ENCODE measurements around the gene KCNH2. TPM values are rescaled to one million over a fixed set of nuclear protein-coding genes. Genes with fewer than 3 reads are reported as not detected.

KCNH2 gene
- total RNA-seq, 2 donors from 2014 or later = 1.1 to 1.9 TPM

DNA sequence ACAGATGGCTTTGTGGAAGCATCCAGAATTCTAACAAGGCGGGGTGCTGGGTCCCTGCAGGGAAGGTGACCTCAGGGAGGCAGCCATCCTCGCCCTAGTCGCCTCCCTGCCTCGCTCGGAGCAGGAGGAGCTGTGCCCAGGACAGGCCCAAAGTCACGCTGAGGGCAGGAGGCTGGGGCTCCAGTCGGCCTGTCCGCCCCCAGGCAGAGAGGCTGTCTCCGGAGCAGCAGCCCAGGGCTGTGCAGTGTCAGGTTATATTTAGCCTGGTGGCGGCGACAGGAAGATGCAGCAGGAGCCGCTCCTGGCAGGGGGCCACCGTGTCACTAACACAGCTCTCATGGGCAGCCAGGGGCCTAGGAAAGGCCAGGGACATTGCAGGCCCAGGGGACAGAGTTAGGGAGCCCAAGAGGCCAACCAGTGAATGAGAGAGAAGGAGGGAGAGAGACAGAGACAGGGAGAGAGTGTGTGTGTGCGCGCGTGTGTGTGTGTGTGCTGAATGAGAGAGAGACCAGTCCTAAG lies 13.5 kb downstream of the KCNH2 start:
- H3K4me3 Mint-ChIP-seq = no peak overlapping the region

DNA sequence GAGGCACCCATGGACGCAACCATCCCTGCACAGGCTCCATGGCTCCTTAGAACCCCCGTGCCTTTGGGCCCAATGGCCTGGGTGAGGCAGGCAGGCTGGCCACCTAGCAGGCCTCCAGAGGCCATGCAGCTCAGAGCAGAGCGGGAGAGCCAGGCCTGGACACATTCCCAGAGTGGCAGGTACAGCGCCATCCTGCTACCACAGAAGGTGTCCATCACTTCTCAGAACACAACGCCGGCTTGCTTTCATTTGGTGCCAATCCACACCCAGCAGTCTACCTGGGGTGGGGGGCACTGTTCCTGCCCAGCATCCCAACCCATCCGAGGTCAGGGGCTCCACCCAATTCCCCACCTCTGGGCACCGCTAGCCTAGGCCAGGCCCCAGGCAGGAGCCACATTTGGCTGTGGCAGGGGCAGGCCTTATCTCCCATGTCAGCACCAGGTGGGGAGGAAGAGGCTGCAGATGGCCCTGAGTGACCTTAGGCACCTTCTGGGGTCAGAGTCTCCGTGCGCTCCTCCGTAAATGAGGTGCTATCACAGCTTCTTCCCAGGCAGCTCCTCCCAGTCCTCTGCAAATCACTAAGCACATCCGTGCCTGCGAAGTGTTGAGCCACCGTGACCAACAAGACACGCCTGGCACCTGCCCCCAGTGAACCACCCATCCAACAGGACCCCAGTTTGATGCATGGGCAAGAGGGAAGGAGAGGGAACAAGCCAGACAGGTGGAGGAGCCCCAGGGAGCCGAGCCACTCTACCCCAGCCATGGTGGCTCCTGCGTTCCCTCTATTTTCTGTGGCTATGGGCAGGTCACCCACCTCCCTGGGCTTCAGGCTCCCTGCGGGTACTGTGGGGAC lies 14.2 kb downstream of the KCNH2 start:
- H3K4me1 ChIP-seq (ENCODE audit: control insufficient read depth, insufficient read depth, low read length) = no peaks in the 10 kb centered on the region
- TF ChIP-seq, protein P1, sequence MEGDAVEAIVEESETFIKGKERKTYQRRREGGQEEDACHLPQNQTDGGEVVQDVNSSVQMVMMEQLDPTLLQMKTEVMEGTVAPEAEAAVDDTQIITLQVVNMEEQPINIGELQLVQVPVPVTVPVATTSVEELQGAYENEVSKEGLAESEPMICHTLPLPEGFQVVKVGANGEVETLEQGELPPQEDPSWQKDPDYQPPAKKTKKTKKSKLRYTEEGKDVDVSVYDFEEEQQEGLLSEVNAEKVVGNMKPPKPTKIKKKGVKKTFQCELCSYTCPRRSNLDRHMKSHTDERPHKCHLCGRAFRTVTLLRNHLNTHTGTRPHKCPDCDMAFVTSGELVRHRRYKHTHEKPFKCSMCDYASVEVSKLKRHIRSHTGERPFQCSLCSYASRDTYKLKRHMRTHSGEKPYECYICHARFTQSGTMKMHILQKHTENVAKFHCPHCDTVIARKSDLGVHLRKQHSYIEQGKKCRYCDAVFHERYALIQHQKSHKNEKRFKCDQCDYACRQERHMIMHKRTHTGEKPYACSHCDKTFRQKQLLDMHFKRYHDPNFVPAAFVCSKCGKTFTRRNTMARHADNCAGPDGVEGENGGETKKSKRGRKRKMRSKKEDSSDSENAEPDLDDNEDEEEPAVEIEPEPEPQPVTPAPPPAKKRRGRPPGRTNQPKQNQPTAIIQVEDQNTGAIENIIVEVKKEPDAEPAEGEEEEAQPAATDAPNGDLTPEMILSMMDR (conservative IDR thresholded peaks at IDR 0.05) = no peak
- Mint-ChIP-seq H3K27me3 (ENCODE audit: insufficient read depth) (peaks cover 45% of the 10 kb centered on the region), H3K4me1 (no peaks in the 10 kb centered on the region), H3K9me3 (no peaks in the 10 kb centered on the region), H3K27ac (no peak overlapping the region), H3K4me3 (no peak overlapping the region), H3K36me3 (ENCODE audit: low read depth) (no peaks in the 10 kb centered on the region)
- H3K27ac ChIP-seq (ENCODE audit: low read depth, low read length) = no peak overlapping the region
- H3K27me3 ChIP-seq (ENCODE audit: control insufficient read depth, insufficient read depth, low read length, poor library complexity, severe bottlenecking) = peaks cover 3% of the 10 kb centered on the region
- 85 to 89% methylated on average over 12 to 18 of the region's 18 CpGs for WGBS, 2 experiments (ENCODE audit: insufficient coverage in 1 of 2, insufficient read length in 1 of 2)
- H3K9ac ChIP-seq (ENCODE audit: extremely low read depth, low read length, poor library complexity, severe bottlenecking) = no peak overlapping the region
- H3K36me3 ChIP-seq (ENCODE audit: control insufficient read depth, insufficient read depth, low read length) = no peaks in the 10 kb centered on the region
- DNase-seq = no peak
- no peak overlapping the region for H3K4me3 ChIP-seq (ENCODE audit: low read length)
- H3K9me3 ChIP-seq (ENCODE audit: control insufficient read depth, low read length) = no peaks in the 10 kb centered on the region

More for the DNA sequence above, 13.5 kb downstream of the KCNH2 start:
- H3K4me1 ChIP-seq (ENCODE audit: control insufficient read depth, insufficient read depth, low read length) = peaks cover 3% of the 10 kb centered on the region
- no peaks in the 10 kb centered on the region for H3K9me3 ChIP-seq (ENCODE audit: control insufficient read depth, low read length)
- H3K36me3 Mint-ChIP-seq (ENCODE audit: low read depth) = no peaks in the 10 kb centered on the region
- DNase-seq = peak; percentile 82
- H3K4me3 ChIP-seq (ENCODE audit: low read length) = no peak overlapping the region
- WGBS, 2 experiments (ENCODE audit: insufficient coverage in 1 of 2, insufficient read length in 1 of 2) = 66 to 79% methylated on average over 9 to 16 of the region's 16 CpGs
- TF ChIP-seq, protein P1 (conservative IDR thresholded peaks at IDR 0.05) = peak; percentile 47
- H3K9me3 Mint-ChIP-seq = no peaks in the 10 kb centered on the region
- no peak overlapping the region for H3K27ac ChIP-seq (ENCODE audit: low read depth, low read length)
- no peaks in the 10 kb centered on the region for H3K36me3 ChIP-seq (ENCODE audit: control insufficient read depth, insufficient read depth, low read length)
- peaks cover 44% of the 10 kb centered on the region for H3K27me3 Mint-ChIP-seq (ENCODE audit: insufficient read depth)
- no peak overlapping the region for H3K9ac ChIP-seq (ENCODE audit: extremely low read depth, low read length, poor library complexity, severe bottlenecking)
- no peak overlapping the region for H3K27ac Mint-ChIP-seq
- peaks cover 4% of the 10 kb centered on the region for H3K4me1 Mint-ChIP-seq
- peaks cover 4% of the 10 kb centered on the region for H3K27me3 ChIP-seq (ENCODE audit: control insufficient read depth, insufficient read depth, low read length, poor library complexity, severe bottlenecking)

DNA sequence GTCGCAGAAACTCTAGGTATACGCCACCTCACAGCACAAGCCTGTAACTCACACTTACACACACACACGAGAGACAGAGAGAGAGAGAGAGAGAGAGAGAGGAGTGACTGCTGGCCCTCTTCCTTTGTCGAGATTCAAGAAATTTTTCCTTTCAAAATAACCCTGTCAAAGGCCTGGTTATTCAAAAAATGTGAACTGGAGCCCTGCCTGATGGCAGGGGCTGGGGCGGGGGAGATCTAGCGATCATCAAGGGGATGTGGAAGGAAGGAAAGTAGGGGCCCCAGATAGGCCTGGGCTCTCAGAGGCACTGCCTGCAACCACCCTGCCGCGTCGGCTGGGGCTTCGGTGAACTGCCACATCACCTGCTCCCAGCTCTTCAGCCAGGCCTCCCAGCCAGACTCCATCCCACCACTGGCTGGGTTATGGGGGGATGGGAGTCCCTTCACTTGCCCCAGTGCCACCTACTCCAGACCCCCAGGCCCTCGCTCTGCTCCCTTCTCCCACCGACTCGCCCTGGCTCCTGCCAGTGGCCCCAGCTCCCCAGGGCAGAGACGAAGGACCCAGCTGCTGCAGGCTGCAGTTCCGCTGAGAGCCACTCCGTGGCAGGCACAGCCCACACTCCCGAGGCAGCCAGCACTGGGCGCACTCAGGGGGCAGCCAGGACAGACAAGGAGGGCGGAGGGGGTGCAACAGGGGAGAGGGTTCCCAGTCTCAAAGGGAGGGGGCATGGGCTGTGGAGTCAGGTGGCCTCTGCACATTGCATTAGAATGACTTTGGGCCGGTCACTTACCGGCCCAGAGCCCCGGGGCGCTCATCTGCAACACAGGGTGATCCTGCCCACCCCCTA lies 15.3 kb downstream of the KCNH2 start:
- H3K27ac ChIP-seq (ENCODE audit: low read depth, low read length) = peak overlapping the region; percentile 55
- H3K36me3 ChIP-seq (ENCODE audit: control insufficient read depth, insufficient read depth, low read length) = no peaks in the 10 kb centered on the region
- no peak overlapping the region for H3K4me3 ChIP-seq (ENCODE audit: low read length)
- H3K9me3 Mint-ChIP-seq = no peaks in the 10 kb centered on the region
- H3K36me3 Mint-ChIP-seq (ENCODE audit: low read depth) = no peaks in the 10 kb centered on the region
- DNase-seq = peak; percentile 90
- H3K9me3 ChIP-seq (ENCODE audit: control insufficient read depth, low read length) = no peaks in the 10 kb centered on the region
- H3K9ac ChIP-seq (ENCODE audit: extremely low read depth, low read length, poor library complexity, severe bottlenecking) = no peak overlapping the region
- H3K27me3 Mint-ChIP-seq (ENCODE audit: insufficient read depth) = peaks cover 50% of the 10 kb centered on the region
- no peaks in the 10 kb centered on the region for H3K27me3 ChIP-seq (ENCODE audit: control insufficient read depth, insufficient read depth, low read length, poor library complexity, severe bottlenecking)
- H3K4me1 ChIP-seq (ENCODE audit: control insufficient read depth, insufficient read depth, low read length) = no peaks in the 10 kb centered on the region
- H3K4me3 Mint-ChIP-seq = no peak overlapping the region
- no peaks in the 10 kb centered on the region for H3K4me1 Mint-ChIP-seq
- no peak overlapping the region for H3K27ac Mint-ChIP-seq
- TF ChIP-seq, protein P1 (conservative IDR thresholded peaks at IDR 0.05) = peak; percentile 92
- 52 to 60% methylated on average over 8 to 20 of the region's 23 CpGs for WGBS, 2 experiments (ENCODE audit: insufficient coverage in 1 of 2, insufficient read length in 1 of 2)

Data from endodermal cell (in vitro differentiated cells).